ENCODE data around the gene DUSP28. TPM values are rescaled to one million over a fixed set of nuclear protein-coding genes. Genes with fewer than 3 reads are reported as not detected.

Gene DUSP28
- total and polyA plus RNA-seq, 10 of the 15 experiments (the other 5 are each of a cell fraction or from before 2014, with no cell fraction given), result 2.5 to 12.5 (median 6.4) TPM

- TF ChIP-seq ZBTB40 (IDR thresholded peaks at IDR 0.05; ENCODE audit: borderline replicate concordance) (no peak; the same call in 1 of the 2 replicates), RB1 (IDR thresholded peaks at IDR 0.05; ENCODE audit: borderline replicate concordance) (no peak), E4F1 (IDR thresholded peaks at IDR 0.05; ENCODE audit: borderline replicate concordance, partially characterized antibody) (no peak), GABPA (IDR thresholded peaks at IDR 0.05; ENCODE audit: low read depth) (no peak), RELA (IDR thresholded peaks at IDR 0.05; ENCODE audit: borderline replicate concordance, partially characterized antibody) (no peak), POU2F2 (IDR thresholded peaks at IDR 0.05; ENCODE audit: borderline replicate concordance, low read depth, low read length) (peak; percentile 99), E2F8 (IDR thresholded peaks at IDR 0.05; ENCODE audit: low read depth, partially characterized antibody) (peak; percentile 24), IRF4 (IDR thresholded peaks at IDR 0.05; ENCODE audit: low read depth, low read length) (0 out of 2 replicates have a peak, but pooled peaks have one; percentile 68), ETV6 (conservative IDR thresholded peaks at IDR 0.05 in 1 of 2, IDR thresholded peaks at IDR 0.05 in 1 of 2; ENCODE audit: borderline replicate concordance in 1 of 2, low read depth in 1 of 2) (no peak), SIX5 (IDR thresholded peaks at IDR 0.05; ENCODE audit: low read depth, low read length, severe bottlenecking) (peak; percentile 22), LARP7 (IDR thresholded peaks at IDR 0.05) (no peak), SKIL (IDR thresholded peaks at IDR 0.05; ENCODE audit: low read depth, poor library complexity, severe bottlenecking) (peak; percentile 81), YBX1 (IDR thresholded peaks at IDR 0.05) (no peak), BRCA1 (IDR thresholded peaks at IDR 0.05; ENCODE audit: low read depth, low read length) (no peak), NR2C1 (IDR thresholded peaks at IDR 0.05) (no peak), POLR2A (IDR thresholded peaks at IDR 0.05; ENCODE audit: low read depth, low read length) (peak; percentile 80), SMARCA5 (IDR thresholded peaks at IDR 0.05) (peak; percentile 25; the same call in 1 of the 2 replicates)
Measured at GRCh38 chr2:240584486-240585031, 24.4 kb downstream of the DUSP28 start (continued).
